Peyer's patch (tissue), 4 donors: ENCODE data around the gene ENO4.

ENCODE experiments used
- POLR2A ChIP-seq, 2 donors: fragments of 450-650 bp; IDR thresholded peaks; one replicate each; pipeline ENCODE4 v1.5.1; 2017; ENCODE audit warnings: antibody characterized with exemption in 2 of 2, mild to moderate bottlenecking in 2 of 2, moderate library complexity in 2 of 2
- TF ChIP-seq, protein P1 (sequence below), 6 experiments: fragments of 450-650 bp in 4 of 6; fragments of 200-600 bp in 2 of 6; sonication (generic) in 1 of 6; IDR thresholded peaks; one replicate each; pipeline ENCODE4 v1.5.1; 2017 to 2019; ENCODE audit warnings: antibody characterized with exemption in 6 of 6, mild to moderate bottlenecking in 3 of 6, moderate library complexity in 1 of 6

DNA sequence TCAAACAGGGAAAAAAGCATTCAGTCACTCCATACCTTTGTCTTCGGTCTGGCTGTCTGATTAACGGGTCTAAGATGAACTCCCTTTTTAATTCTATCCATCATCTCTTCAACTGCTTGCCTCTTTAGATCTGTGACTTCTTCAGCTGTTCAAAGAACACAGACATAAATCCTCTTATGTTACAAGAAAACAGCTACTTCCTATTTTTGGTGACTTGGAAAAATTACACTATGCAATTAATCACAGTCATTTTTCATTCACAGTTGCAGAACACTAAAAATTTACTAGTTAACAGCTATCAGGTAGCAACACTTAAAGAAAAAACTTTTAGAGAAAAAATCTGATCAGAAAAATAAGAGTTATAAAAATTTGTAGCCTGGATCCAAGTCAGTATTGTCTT, 66.0 kb downstream of the ENO4 start:
- TF ChIP-seq, protein P1, sequence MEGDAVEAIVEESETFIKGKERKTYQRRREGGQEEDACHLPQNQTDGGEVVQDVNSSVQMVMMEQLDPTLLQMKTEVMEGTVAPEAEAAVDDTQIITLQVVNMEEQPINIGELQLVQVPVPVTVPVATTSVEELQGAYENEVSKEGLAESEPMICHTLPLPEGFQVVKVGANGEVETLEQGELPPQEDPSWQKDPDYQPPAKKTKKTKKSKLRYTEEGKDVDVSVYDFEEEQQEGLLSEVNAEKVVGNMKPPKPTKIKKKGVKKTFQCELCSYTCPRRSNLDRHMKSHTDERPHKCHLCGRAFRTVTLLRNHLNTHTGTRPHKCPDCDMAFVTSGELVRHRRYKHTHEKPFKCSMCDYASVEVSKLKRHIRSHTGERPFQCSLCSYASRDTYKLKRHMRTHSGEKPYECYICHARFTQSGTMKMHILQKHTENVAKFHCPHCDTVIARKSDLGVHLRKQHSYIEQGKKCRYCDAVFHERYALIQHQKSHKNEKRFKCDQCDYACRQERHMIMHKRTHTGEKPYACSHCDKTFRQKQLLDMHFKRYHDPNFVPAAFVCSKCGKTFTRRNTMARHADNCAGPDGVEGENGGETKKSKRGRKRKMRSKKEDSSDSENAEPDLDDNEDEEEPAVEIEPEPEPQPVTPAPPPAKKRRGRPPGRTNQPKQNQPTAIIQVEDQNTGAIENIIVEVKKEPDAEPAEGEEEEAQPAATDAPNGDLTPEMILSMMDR (IDR thresholded peaks at IDR 0.05) = no peak
- TF ChIP-seq POLR2A (IDR thresholded peaks at IDR 0.05) = no peak
